Measurements from ENCODE around the gene TSPAN9.

GRCh38 chr12:3257411-3257810 is 180.2 kb downstream of the TSPAN9 start:
- TF ChIP-seq CTCF (IDR thresholded peaks at IDR 0.05) (no peak), EZH2 (IDR thresholded peaks at IDR 0.05) (no peak)
